Body of pancreas (tissue), 4 donors: ENCODE data around the gene MAPK10.

Source experiments
- CTCF ChIP-seq, 7 experiments: fragments of 450-650 bp in 4 of 7; fragments of 200-600 bp in 3 of 7; sonication (generic) in 3 of 7; IDR thresholded peaks; one replicate each; pipeline ENCODE4 v1.5.1; 2016 to 2019; ENCODE audit warnings: antibody characterized with exemption in 7 of 7
- POLR2A ChIP-seq, 3 donors: fragments of 450-650 bp; IDR thresholded peaks; one replicate each; pipeline ENCODE4 v1.6.1; 2016; ENCODE audit warnings: antibody characterized with exemption in 3 of 3, mild to moderate bottlenecking in 2 of 3

DNA sequence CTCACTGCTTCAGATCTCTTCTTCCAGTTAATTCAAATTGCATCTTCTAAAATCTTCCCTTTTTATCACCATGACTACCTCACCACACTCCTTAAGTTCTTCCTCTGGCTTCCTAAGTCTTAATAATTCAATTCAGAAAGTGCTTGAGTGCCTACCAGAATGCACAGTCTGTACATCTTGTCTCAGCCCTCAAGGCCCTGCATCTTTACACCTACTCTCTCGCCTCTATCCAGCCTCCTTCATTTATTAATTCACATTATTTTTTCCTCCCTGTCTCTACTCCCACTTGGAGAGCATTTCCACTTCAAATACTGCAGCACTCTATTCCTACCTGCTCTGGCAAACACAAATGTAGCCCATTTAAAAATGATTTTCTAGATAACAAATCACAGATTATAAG, 90.5 kb downstream of the MAPK10 start:
- TF ChIP-seq CTCF (IDR thresholded peaks at IDR 0.05) (no peak), POLR2A (IDR thresholded peaks at IDR 0.05) (no peak)
